ENCODE data around the gene BBS9.
"Not testable (repeated sequence)": the region's sequence is repeated elsewhere in the genome, so short reads cannot be mapped to it uniquely, and the experiment has no call there.

BBS9 gene

DNA sequence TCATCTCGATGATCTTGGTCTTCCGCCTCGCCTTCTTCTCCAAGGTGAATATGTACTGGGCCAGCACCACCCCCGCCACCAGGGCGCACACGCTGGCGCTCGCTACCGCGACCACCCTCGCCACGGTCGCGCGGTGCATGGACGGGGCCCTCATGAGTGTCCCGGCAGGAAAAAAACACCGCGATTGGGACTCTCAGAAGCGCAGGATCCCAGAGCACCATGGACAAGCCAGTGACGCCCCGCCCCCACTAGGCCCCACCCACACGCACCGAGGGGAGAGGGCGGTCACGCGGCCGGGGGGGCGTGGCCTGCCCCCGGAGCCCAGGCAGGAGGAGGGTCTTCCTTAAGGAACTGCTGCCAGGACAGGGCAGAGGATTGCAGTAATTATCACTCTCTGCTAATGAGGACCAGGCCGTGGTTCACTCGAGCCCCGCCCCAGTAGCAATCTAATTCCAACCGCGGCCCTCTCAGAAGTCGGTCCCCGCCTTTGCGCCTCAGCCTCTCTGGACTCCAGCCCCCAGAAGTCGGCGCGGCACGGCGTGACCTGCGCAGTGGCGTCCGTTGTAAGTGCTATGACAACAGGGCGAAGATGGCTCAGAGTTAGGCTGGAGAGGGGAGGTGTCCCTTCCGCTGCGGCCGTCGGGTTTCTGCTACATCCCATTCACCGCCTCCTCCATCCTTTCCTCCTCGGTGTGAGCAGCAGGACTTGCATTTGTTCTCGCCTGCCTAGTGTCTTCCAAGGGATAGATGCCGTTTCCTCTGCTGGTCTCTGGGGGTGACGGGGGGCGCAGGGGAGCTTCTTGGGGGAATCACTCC is at the start of gene BBS9:
Gene BBS9, plus strand, starts transcription at position 575 of the 816 bp plus-strand sequence. CDS start 16,689 bp downstream, outside the sequence.
- peak; percentile 83 to 88 (median 87) for DNase-seq (ENCODE audit: low read depth in 2 of 3, low spot score in 1 of 3)

DNA sequence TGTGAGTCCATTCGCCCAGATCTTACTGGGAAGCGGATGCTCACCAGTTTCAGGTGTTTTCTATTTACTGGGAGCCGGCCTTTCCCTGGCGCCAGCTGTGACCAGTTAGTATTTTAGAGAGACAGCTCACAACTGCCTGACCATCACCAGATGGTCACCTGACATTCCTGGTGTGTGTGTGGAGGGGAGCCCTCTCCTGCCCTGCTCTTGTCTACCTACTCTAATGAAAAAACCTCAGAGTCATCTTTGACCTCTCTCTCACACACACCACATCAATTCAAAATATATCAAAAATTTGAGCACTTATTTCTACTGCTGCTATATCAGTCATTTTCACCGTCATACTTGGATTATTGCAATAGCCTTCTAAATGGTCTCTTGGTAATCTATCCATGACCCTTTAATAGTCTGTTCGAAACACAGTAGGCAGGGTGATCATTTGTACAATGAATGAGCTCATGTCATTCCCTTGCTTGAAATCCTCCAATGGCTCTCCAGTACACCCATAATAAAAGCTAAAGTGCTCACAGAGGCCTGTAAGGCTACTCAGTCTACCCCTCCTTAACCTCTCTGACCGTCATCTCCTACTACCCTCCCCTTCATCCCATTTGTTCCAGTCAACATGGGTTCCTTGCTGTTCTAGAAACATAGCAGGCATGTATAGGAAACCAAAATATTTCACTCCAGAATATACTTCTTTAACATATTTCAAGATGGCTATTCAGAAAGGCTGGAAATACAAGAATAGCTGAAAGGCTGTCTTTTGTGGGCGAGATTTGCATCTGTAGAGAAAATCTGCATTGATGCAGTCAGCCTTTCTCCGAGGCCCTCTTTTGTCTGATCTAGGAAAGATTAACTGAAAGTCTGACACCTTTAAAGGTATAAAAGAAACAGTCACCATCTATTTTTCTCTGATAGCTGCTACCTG is 49.3 kb upstream of the BBS9 start:
- DNase-seq (ENCODE audit: low read depth in 2 of 3, low spot score in 1 of 3) = no peak

DNA sequence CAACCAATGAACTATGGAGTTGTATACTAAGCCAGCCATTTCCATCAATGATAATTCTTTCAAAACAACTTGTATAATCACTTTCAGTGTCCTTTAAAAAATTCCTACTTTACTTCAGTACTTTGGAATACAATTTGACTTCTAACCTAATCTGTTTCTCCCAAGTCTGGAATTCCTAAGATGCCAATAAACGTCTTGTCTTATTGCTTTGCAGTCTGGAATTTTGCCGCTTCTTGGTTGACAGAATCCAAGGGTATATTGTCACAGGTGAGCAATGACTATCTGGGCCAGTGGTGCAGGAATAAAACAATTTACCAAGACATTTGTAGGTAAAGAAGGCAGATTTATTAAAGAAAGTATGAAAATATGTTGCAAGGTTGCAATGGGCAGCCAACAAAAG is 42.0 kb upstream of the BBS9 start:
- DNase-seq (ENCODE audit: low read depth in 2 of 3, low spot score in 1 of 3) = no peak

DNA sequence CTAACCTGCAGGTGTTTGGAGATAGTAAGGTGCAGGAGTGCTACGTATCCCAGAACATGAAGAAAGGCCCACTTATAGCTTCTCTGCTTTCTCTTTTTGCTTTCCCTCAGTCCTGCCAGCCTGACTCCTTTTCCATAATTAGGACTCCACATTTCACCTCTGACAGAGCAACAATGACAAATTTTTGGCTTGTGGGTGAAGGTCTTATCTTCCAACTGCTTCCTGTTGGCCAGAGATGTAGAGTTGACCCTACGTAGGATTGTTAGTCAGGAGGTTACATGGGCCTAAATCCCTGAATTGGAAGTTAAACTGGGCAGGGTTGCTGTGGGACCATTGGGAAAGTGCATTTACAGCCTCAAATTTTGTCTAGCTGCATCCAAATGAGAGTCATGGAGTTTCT is 41.5 kb upstream of the BBS9 start:
- DNase-seq (ENCODE audit: low read depth in 2 of 3, low spot score in 1 of 3) = no peak

DNA sequence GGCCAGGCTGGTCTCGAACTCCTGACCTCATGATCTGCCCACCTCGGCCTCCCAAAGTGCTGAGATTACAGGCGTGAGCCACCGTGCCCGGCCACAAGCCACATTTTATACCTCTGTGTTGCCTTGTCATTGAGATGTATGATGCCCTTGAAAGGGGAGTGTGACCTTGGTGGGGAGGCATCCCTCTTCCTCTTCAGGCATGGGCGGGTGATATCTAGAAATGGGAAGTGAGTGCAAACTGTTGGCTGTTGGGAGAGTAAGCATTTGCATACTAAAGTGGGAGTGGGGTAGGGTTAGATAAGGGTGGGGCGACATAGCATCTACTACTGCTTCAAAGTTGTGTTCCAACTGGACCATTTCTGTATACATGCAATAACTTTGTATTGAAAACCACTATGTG is 40.2 kb upstream of the BBS9 start:
- DNase-seq (ENCODE audit: low read depth in 2 of 3, low spot score in 1 of 3) = no peak

DNA sequence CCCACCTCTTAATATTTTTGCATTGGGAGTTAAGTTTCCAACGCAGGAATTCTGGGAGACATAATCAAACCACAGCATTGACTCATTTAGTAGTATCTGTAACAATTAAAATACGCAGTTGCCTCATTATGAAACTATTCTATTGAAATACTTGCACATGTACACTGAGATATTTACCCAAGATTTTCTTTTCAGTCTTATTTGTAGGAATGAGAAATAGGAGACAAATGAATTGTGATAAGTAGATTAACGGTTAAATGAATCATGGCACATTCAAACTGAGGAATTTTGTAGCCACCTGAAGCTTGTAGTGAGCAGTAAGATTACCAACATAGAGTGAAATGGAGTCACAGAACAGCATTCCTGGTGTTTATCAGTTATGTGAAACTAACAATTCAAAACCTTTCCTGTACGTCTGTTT is 38.2 kb upstream of the BBS9 start:
- no peak for DNase-seq (ENCODE audit: low read depth in 2 of 3, low spot score in 1 of 3)

- DNase-seq (ENCODE audit: low read depth in 2 of 3, low spot score in 1 of 3) = no peak
Observed at GRCh38 chr7:33091641-33092191, 37.6 kb upstream of the BBS9 start.

GRCh38 chr7:33093266-33093665 is 36.1 kb upstream of the BBS9 start:
- DNase-seq (ENCODE audit: low read depth in 2 of 3, low spot score in 1 of 3) = no peak

- DNase-seq (ENCODE audit: low read depth in 2 of 3, low spot score in 1 of 3) = not testable (repeated sequence)
Observed at GRCh38 chr7:33094745-33095275, 34.6 kb upstream of the BBS9 start.

DNA sequence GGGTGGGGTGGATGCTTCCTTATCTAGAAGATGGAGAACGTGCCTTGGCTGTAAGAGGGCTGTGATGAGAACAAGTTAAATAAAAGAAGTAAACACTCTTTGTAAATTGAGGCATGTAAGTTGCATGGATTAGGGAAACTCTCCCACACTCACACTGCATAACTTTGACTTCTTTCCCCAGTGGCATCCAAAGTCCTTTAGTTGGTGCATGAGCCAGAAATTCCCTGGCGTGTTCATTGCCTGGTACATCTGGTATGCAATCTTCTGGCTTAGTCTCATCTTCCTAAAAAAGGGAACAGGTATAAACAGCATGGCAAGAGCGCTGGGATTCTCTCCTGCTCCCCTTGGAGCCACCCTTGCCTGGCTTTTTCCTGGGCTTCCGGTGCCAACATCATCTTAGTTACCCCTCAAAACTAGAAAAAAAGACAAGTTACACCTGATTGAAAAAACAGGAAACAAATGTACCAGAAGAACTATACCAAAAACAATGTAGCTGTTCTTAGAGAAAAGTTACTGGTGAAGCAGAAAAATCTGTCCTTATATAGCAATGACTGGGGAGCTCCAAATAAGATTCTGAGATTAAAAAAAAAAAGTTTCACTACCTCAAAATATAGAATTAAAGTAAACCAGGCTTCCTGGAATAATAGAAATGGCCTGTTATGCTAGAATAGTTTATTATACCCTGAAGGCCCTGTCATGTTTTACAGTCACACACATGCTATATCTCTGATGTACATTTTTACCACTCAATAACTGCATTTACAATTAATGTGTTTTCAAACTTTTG is 30.0 kb upstream of the BBS9 start:
- DNase-seq (ENCODE audit: low read depth in 2 of 3, low spot score in 1 of 3) = no peak

DNA sequence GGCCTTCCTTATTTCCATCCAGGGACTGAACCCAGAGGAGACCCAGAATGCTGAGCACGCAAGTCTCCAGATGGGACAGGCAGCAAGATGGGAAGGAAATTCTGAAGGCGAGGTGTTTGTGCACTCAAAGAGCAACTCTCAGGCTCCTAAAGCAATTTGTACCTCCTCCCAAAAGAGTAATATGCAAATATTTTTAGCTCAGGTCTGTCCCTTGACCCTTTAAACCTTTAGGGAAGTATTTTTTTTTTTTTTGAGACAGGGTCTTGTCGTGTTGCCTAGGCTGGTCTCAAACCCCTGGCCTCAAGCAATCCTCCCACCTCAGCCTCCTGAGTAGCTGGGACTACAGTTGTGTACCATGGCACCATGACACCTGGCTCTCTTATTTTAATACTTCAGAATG is 28.6 kb upstream of the BBS9 start:
- no peak for DNase-seq (ENCODE audit: low read depth in 2 of 3, low spot score in 1 of 3)

- DNase-seq (ENCODE audit: low read depth in 2 of 3, low spot score in 1 of 3) = no peak
Observed at GRCh38 chr7:33101906-33102305, 27.5 kb upstream of the BBS9 start.

GRCh38 chr7:33107136-33108066 is 22.0 kb upstream of the BBS9 start:
- DNase-seq (ENCODE audit: low read depth in 2 of 3, low spot score in 1 of 3) = peak in 1 of 3 donors; percentile 8

DNA sequence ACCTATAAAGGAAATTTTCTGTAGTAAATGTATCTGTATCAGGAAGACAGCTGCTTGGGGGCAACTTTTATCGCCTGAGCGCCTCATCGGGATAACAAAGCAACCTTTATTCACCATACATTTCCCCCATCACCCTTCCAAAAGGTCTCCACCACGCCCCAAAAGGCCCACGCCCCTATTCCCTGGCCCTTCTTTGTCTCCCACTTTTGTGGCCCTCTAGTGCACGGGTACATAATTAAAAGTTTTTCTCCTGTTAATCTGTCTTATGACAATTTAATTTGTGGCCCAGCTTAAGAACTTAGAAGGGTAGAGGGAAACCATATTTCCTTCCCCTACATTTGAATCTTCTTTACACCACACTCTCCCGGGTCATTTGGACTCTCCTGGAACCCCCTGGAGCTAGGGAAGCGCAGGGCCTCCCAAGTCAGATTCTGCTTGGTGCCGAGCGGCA is 20.8 kb upstream of the BBS9 start:
- DNase-seq (ENCODE audit: low read depth in 2 of 3, low spot score in 1 of 3) = peak in 1 of 3 donors; percentile 14

- DNase-seq (ENCODE audit: low read depth in 2 of 3, low spot score in 1 of 3) = peak; percentile 57 to 68 (median 58)
Observed at GRCh38 chr7:33109005-33109757, 20.2 kb upstream of the BBS9 start, which contains the start of gene RP9. Gene RP9, minus strand, starts transcription at chr7:33109404. Its CDS starts 32 bp downstream, at chr7:33109372.

DNA sequence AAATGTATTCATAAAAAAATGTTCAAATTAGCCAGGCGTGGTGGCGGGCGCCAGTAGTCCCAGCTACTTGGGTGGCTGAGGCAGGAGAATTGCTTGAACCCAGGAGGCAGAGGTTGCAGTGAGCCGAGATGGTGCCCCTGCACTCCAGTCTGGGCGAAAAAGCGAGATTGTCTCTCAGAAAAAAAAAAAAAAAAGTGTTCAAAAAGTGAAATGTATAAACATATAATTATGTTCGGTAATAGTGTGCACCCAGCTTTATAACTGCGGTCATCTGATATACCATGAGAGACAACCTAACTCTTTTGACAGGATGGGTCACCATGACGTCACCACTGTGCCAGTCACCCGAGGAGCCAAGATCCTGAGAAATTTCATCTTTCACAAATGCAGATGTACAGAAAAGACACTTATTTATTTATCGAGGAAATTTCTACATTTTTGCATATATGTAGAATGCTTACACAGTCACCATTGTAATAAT is 19.6 kb upstream of the BBS9 start:
- DNase-seq (ENCODE audit: low read depth in 2 of 3, low spot score in 1 of 3) = no peak

DNA sequence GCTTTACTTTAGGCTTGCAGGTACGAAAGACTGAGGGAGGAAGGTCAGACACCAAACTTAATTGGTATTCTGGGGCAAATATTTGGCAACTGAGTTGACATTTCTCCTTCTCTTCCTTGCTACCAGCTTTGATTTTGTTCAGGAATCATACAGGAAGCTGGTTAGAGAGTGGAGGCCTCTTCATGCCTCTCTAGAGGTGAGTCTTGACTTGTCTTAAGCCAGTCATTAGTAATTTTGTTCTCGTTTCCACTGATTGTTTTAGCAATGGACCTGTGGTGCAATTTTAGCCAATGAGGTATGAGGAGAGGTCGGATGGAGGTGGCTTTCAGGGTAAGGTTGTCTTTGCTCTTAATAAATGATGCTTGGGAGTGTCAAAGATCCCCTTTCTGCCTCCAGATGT is 17.8 kb upstream of the BBS9 start:
- DNase-seq (ENCODE audit: low read depth in 2 of 3, low spot score in 1 of 3) = no peak

- no peak for DNase-seq (ENCODE audit: low read depth in 2 of 3, low spot score in 1 of 3)
Observed at GRCh38 chr7:33114976-33115375, 14.4 kb upstream of the BBS9 start.
